Testis (tissue), 3 donors: ENCODE results near the gene RFC5. TPM values are rescaled to one million over a fixed set of nuclear protein-coding genes. Genes with fewer than 3 reads are reported as not detected.
"Not testable (repeated sequence)": the region's sequence is repeated elsewhere in the genome, so short reads cannot be mapped to it uniquely, and the experiment has no call there.

Source experiments
- DNase-seq: peaks from one replicate; pipeline ENCODE4 v3.0.0-alpha.2; 2019
- H3K27ac ChIP-seq, 2 donors: fragments of 200-600 bp; sonication (generic); one replicate each; pipeline ENCODE4 v1.5.1; 2019
- H3K27me3 ChIP-seq: fragments of 200-600 bp; sonication (generic); one replicate; pipeline ENCODE4 v1.5.1; 2019
- H3K36me3 ChIP-seq: fragments of 200-600 bp; sonication (generic); one replicate; pipeline ENCODE4 v1.5.1; 2017; ENCODE audit warnings: low read depth; ENCODE audit errors: missing control alignments
- H3K4me1 ChIP-seq: fragments of 200-600 bp; sonication (generic); one replicate; pipeline ENCODE4 v1.5.1; 2019
- H3K4me3 ChIP-seq, 2 donors: fragments of 200-600 bp; sonication (generic); one replicate each; pipeline ENCODE4 v1.5.1; 2017 to 2019
- H3K9me3 ChIP-seq: fragments of 200-600 bp; sonication (generic); one replicate; pipeline ENCODE4 v1.5.1; 2017
- CTCF ChIP-seq, 3 experiments: fragments of 450-650 bp in 2 of 3; fragments of 200-600 bp in 1 of 3; sonication (generic) in 1 of 3; IDR thresholded peaks; one replicate each; pipeline ENCODE4 v1.5.1; 2016 to 2019; ENCODE audit warnings: antibody characterized with exemption in 3 of 3, mild to moderate bottlenecking in 2 of 3, moderate library complexity in 1 of 3
- POLR2A ChIP-seq: fragments of 450-650 bp; IDR thresholded peaks from one replicate; pipeline ENCODE4 v1.6.1; 2017; ENCODE audit warnings: antibody characterized with exemption, mild to moderate bottlenecking, moderate library complexity
- WGBS, 2 donors: methylation state at CpG; one replicate each; pipeline ENCODE4 v1.1.5; 2018; 5-methylcytosine and 5-hydroxymethylcytosine counted together
- intact Hi-C: fragments of 100-400 bp; cut with DNase I; formaldehyde crosslinking; loops from one replicate; pipeline ENCODE4 v1.15.1; 2023; ENCODE audit warnings: low total_unique reads
- polyA plus RNA-seq: library from polyadenylated mRNA; stranded (reverse); fragments of 350-450 nt; fragmentation: Illumina TruSeq; extraction: RNeasy Lipid Tissue Mini Kit (QIAGEN cat#74804); gene quantifications from one replicate; pipeline ENCODE4 v1.2.3, GENCODE V29; 2014; ENCODE audit warnings: low read depth, low replicate concordance; ENCODE audit not compliant: insufficient read depth
- small RNA-seq, 2 donors: library from RNA; depleted of rRNA; stranded (forward); fragments of <200 nt; gene quantifications; one replicate each; pipeline ENCODE3, GENCODE V24; 2016
- total RNA-seq, 2 donors: library from RNA; depleted of rRNA; stranded (reverse); fragments of >200 nt; gene quantifications; one replicate each; pipeline ENCODE4 v1.2.3, GENCODE V29; 2016

Gene RFC5
- total and polyA plus RNA-seq, 3 donors from 2014 or later = 20.0 to 23.0 (median 20.9) TPM

GRCh38 chr12:118065380-118065779 lies 48.9 kb downstream of the RFC5 start:
- Histone ChIP-seq H3K36me3 (no peaks in the 10 kb centered on the region), H3K4me3 (no peak overlapping the region), H3K27ac (no peak overlapping the region), H3K27me3 (no peaks in the 10 kb centered on the region), H3K4me1 (peaks cover 15% of the 10 kb centered on the region), H3K9me3 (no peaks in the 10 kb centered on the region)
- DNase-seq = no peak
- 58 to 74% methylated on average over 1 of the region's 1 CpG for WGBS, 2 donors
- intact Hi-C loops = no loop called here
- no peak for TF ChIP-seq CTCF (IDR thresholded peaks at IDR 0.05)
- no peak for TF ChIP-seq POLR2A

- TF ChIP-seq POLR2A = no peak
- no peak for TF ChIP-seq CTCF (IDR thresholded peaks at IDR 0.05)
- WGBS, 2 donors = 86 to 92% methylated on average over 2 of the region's 2 CpGs
- intact Hi-C loops = no loop called here
- no peaks in the 10 kb centered on the region for H3K36me3 ChIP-seq
- peaks cover 14% of the 10 kb centered on the region for H3K4me1 ChIP-seq
- H3K4me3 ChIP-seq = no peak overlapping the region
- H3K27ac ChIP-seq = no peak overlapping the region
- no peak for DNase-seq
- H3K9me3 ChIP-seq = no peaks in the 10 kb centered on the region
- no peaks in the 10 kb centered on the region for H3K27me3 ChIP-seq
These were observed 51.9 kb downstream of the RFC5 start for GRCh38 chr12:118068445-118068844.

- WGBS, 2 donors = 94 to 99% methylated on average over 3 of the region's 3 CpGs
- H3K9me3 ChIP-seq = no peaks in the 10 kb centered on the region
- intact Hi-C loops = no loop called here
These were observed 54.1 kb downstream of the RFC5 start for GRCh38 chr12:118070650-118071049.

GRCh38 chr12:118073768-118074167 lies 57.3 kb downstream of the RFC5 start:
- TF ChIP-seq CTCF (IDR thresholded peaks at IDR 0.05) (no peak), POLR2A (no peak)
- DNase-seq = no peak
- H3K9me3 ChIP-seq = no peaks in the 10 kb centered on the region
- WGBS, 2 donors = 74 to 82% methylated on average over 4 of the region's 4 CpGs
- no peak overlapping the region for H3K4me3 ChIP-seq
- intact Hi-C loops = no loop called here
- no peaks in the 10 kb centered on the region for H3K27me3 ChIP-seq
- H3K36me3 ChIP-seq = no peaks in the 10 kb centered on the region
- H3K4me1 ChIP-seq = no peaks in the 10 kb centered on the region
- no peak overlapping the region for H3K27ac ChIP-seq

More at GRCh38 chr12:118070650-118071049, 54.1 kb downstream of the RFC5 start:
- no peak overlapping the region for H3K4me3 ChIP-seq
- no peaks in the 10 kb centered on the region for H3K4me1 ChIP-seq
- no peak overlapping the region for H3K27ac ChIP-seq
- DNase-seq = no peak
- no peak for TF ChIP-seq POLR2A
- TF ChIP-seq CTCF (IDR thresholded peaks at IDR 0.05) = no peak
- H3K27me3 ChIP-seq = no peaks in the 10 kb centered on the region
- no peaks in the 10 kb centered on the region for H3K36me3 ChIP-seq

GRCh38 chr12:118081521-118081920 lies 65.0 kb downstream of the RFC5 start:
- H3K4me1 ChIP-seq, H3K36me3 ChIP-seq, H3K27ac ChIP-seq, H3K9me3 ChIP-seq, intact Hi-C loops, DNase-seq, H3K4me3 ChIP-seq, H3K27me3 ChIP-seq: not testable (repeated sequence)
- WGBS, 2 donors = 91 to 98% methylated on average over 4 to 9 of the region's 9 CpGs

Small RNA genes within 50 kb of the gene (small RNA-seq; reads per million reads assigned to genes)
- 0 to 0.09 reads per million in 2 donors for gene AC131159.1

Other genes with a start within 250 kb of the RFC5 start
- gene KSR2, start 47.7 kb upstream of the RFC5 start, total RNA-seq = 1 to 10 TPM; 2.4 TPM
- 3.8 TPM for gene KSR2, start 47.7 kb upstream of the RFC5 start, polyA plus RNA-seq
- 10 to 100 TPM; 59.4 to 81.6 TPM for gene WSB2, start 44.5 kb downstream of the RFC5 start, total RNA-seq
- gene WSB2, start 44.5 kb downstream of the RFC5 start, polyA plus RNA-seq = 54.5 TPM
- 10 to 100 TPM; 43.2 to 51.0 TPM for gene VSIG10, start 87.3 kb downstream of the RFC5 start, total RNA-seq
- 14.8 TPM for gene VSIG10, start 87.3 kb downstream of the RFC5 start, polyA plus RNA-seq
- gene PEBP1, start 119.4 kb downstream of the RFC5 start, total RNA-seq = 100 to 1,000 TPM; 371 to 500 TPM
- 370 TPM for gene PEBP1, start 119.4 kb downstream of the RFC5 start, polyA plus RNA-seq